ENCODE data around the gene CCDC12. TPM values are rescaled to one million over a fixed set of nuclear protein-coding genes. Genes with fewer than 3 reads are reported as not detected.

CCDC12 gene
- total RNA-seq, 4 donors from 2014 or later, result 14.3 to 52.2 (median 42.0) TPM

GRCh38 chr3:46942076-46942475 lies 34.5 kb downstream of the CCDC12 start:
- Histone ChIP-seq H3K4me3 (no peak overlapping the region), H3K27ac (no peak overlapping the region), H3K4me1 (peaks cover 8 to 84% (median 20%) of the 10 kb centered on the region in 3 donors), H3K36me3 (peaks cover 0 to 23% of the 10 kb centered on the region in 2 donors), H3K27me3 (no peaks in the 10 kb centered on the region), H3K9me3 (no peaks in the 10 kb centered on the region)
- TF ChIP-seq POLR2AphosphoS5 (IDR thresholded peaks at IDR 0.05) (no peak), EP300 (IDR thresholded peaks at IDR 0.05) (no peak), CTCF (IDR thresholded peaks at IDR 0.05) (no peak), POLR2A (IDR thresholded peaks at IDR 0.05) (no peak)
- ATAC-seq, result no peak
- WGBS, 2 donors (ENCODE audit: low coverage in 1 of 2), result 83% methylated on average over 1 of the region's 7 CpGs; no CpG with 5 or more reads in 1 of the 2 donors

- TF ChIP-seq POLR2A (IDR thresholded peaks at IDR 0.05) (no peak), POLR2AphosphoS5 (IDR thresholded peaks at IDR 0.05) (no peak), CTCF (IDR thresholded peaks at IDR 0.05) (no peak)
These were observed 36.7 kb downstream of the CCDC12 start for GRCh38 chr3:46939578-46940445.

GRCh38 chr3:46938118-46938517 lies 38.4 kb downstream of the CCDC12 start:
- peaks cover 10 to 87% (median 38%) of the 10 kb centered on the region in 3 donors for H3K4me1 ChIP-seq
- ATAC-seq, result no peak
- H3K27ac ChIP-seq, result peak overlapping the region in 3 of 4 donors; percentile 25 to 86 (median 34)
- H3K27me3 ChIP-seq, result no peaks in the 10 kb centered on the region
- WGBS, 2 donors (ENCODE audit: low coverage in 1 of 2), result 90 to 100% methylated on average over 1 of the region's 2 CpGs
- H3K4me3 ChIP-seq, result no peak overlapping the region
- H3K9me3 ChIP-seq, result no peaks in the 10 kb centered on the region
- peaks cover 0 to 23% of the 10 kb centered on the region in 2 donors for H3K36me3 ChIP-seq
- no peak for TF ChIP-seq POLR2AphosphoS5 (IDR thresholded peaks at IDR 0.05)
- TF ChIP-seq EP300 (IDR thresholded peaks at IDR 0.05), result no peak
- TF ChIP-seq CTCF (IDR thresholded peaks at IDR 0.05), result no peak
- no peak for TF ChIP-seq POLR2A (IDR thresholded peaks at IDR 0.05)

More at GRCh38 chr3:46939578-46940445, 36.7 kb downstream of the CCDC12 start:
- no peaks in the 10 kb centered on the region for H3K9me3 ChIP-seq
- peaks cover 0 to 23% of the 10 kb centered on the region in 2 donors for H3K36me3 ChIP-seq
- no peaks in the 10 kb centered on the region for H3K27me3 ChIP-seq
- no peak overlapping the region for H3K4me3 ChIP-seq
- ATAC-seq, result no peak
- H3K4me1 ChIP-seq, result peaks cover 13 to 87% (median 34%) of the 10 kb centered on the region in 3 donors
- WGBS, 2 donors (ENCODE audit: low coverage in 1 of 2), result 71 to 80% methylated on average over 1 to 5 of the region's 12 CpGs
- peak overlapping the region in 3 of 4 donors; percentile 44 to 70 (median 52) for H3K27ac ChIP-seq

GRCh38 chr3:46936733-46937250 lies 39.8 kb downstream of the CCDC12 start:
- ATAC-seq, result no peak
- Histone ChIP-seq H3K27ac (peak overlapping the region; percentile 56 to 90 (median 84)), H3K36me3 (peaks cover 0 to 23% of the 10 kb centered on the region in 2 donors), H3K4me1 (peaks cover 13 to 88% (median 49%) of the 10 kb centered on the region in 3 donors), H3K9me3 (no peaks in the 10 kb centered on the region), H3K4me3 (no peak overlapping the region), H3K27me3 (no peaks in the 10 kb centered on the region)
- no peak for TF ChIP-seq POLR2A (IDR thresholded peaks at IDR 0.05)
- no peak for TF ChIP-seq EP300 (IDR thresholded peaks at IDR 0.05)
- no peak for TF ChIP-seq POLR2AphosphoS5 (IDR thresholded peaks at IDR 0.05)
- no peak for TF ChIP-seq CTCF (IDR thresholded peaks at IDR 0.05)
- 60 to 79% methylated on average over 1 to 4 of the region's 5 CpGs for WGBS, 2 donors (ENCODE audit: low coverage in 1 of 2)

Measured in gastroesophageal sphincter (tissue), 4 donors.